Measurements from ENCODE around the gene NRF1. TPM values are rescaled to one million over a fixed set of nuclear protein-coding genes. Genes with fewer than 3 reads are reported as not detected.

NRF1 gene
- total RNA-seq, 1 experiment from 2014 or later = 19.3 TPM

DNA sequence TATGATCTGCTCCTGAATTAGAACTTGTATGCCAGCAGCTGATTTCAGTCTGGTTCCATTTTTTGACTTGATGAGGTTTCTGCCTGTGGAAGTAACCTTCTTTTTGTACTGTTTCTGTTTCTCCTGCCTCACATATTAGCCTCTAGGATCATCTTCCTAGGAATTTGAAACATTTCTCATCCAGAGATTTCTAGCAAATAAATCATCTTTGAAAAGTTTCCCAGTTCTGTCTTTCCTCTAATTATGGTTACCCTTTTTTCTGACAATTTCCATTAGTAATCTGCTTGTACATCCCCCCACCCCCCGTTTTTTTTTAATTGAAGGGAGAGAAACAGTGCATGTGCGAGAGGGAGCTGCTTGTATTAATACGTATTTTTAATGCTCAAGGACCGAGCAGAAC lies 92.2 kb downstream of the NRF1 start:
- no peak overlapping the region for H3T11ph ChIP-seq (ENCODE audit: low read length)
- no peaks in the 10 kb centered on the region for H4K20me1 ChIP-seq (ENCODE audit: control insufficient read depth, insufficient read depth, insufficient read length)
- no peak overlapping the region for H4K8ac ChIP-seq (replicated peaks; ENCODE audit: insufficient read length, low read depth, low read length)
- H3K79me1 ChIP-seq (ENCODE audit: insufficient read depth, low read depth, low read length, poor library complexity, severe bottlenecking) = no peaks in the 10 kb centered on the region
- H3K23ac ChIP-seq (ENCODE audit: insufficient read length, low read depth, low read length) = no peak overlapping the region
- no CpG with 5 or more reads among the region's 4 CpGs for WGBS (ENCODE audit: extremely low coverage, insufficient read length, low lambda C conversion rate)
- H2AFZ ChIP-seq (ENCODE audit: low read length) = no peak overlapping the region
- H2BK15ac ChIP-seq (ENCODE audit: low read depth, low read length) = no peak overlapping the region
- no peak overlapping the region for H3K56ac ChIP-seq (ENCODE audit: insufficient read length, low read depth, low read length)
- Mint-ChIP-seq H3K4me3 (no peak overlapping the region), H3K4me1 (peaks cover 5% of the 10 kb centered on the region in 2 experiments), H3K27me3 (ENCODE audit: low read depth) (no peaks in the 10 kb centered on the region), H3K27ac (no peak overlapping the region), H3K9me3 (no peaks in the 10 kb centered on the region), H3K36me3 (ENCODE audit: insufficient read depth in 1 of 3, low read depth in 3 of 3) (peaks cover 0 to 8% (median 1%) of the 10 kb centered on the region in 3 experiments; a peak in 3 of 7 replicates)
- no peaks in the 10 kb centered on the region for H3K23me2 ChIP-seq (ENCODE audit: insufficient read length, low read depth, low read length, poor library complexity, severe bottlenecking)
- no peak overlapping the region for H4K5ac ChIP-seq (ENCODE audit: insufficient read length, low read depth, low read length)
- H3K14ac ChIP-seq (ENCODE audit: insufficient read depth, low read length) = no peak overlapping the region
- H3K4ac ChIP-seq (ENCODE audit: low read depth, low read length) = no peak overlapping the region
- H3K4me2 ChIP-seq (ENCODE audit: insufficient read depth, insufficient read length, low read length) = no peak overlapping the region
- H3K9ac ChIP-seq (ENCODE audit: extremely low read depth, insufficient read length, low read length) = no peak overlapping the region
- H2BK120ac ChIP-seq (ENCODE audit: low read depth, low read length, poor library complexity, severe bottlenecking) = no peak overlapping the region
- no peak overlapping the region for H2BK5ac ChIP-seq (ENCODE audit: insufficient read length, low read length)
- no peak overlapping the region for H2AK5ac ChIP-seq (ENCODE audit: insufficient read length, low read length)
- H3K18ac ChIP-seq (ENCODE audit: insufficient read length, low read depth, low read length) = no peak overlapping the region
- H2BK20ac ChIP-seq (ENCODE audit: low read depth, low read length, poor library complexity, severe bottlenecking) = no peak overlapping the region
- no peak for DNase-seq
- TF ChIP-seq, protein P1, sequence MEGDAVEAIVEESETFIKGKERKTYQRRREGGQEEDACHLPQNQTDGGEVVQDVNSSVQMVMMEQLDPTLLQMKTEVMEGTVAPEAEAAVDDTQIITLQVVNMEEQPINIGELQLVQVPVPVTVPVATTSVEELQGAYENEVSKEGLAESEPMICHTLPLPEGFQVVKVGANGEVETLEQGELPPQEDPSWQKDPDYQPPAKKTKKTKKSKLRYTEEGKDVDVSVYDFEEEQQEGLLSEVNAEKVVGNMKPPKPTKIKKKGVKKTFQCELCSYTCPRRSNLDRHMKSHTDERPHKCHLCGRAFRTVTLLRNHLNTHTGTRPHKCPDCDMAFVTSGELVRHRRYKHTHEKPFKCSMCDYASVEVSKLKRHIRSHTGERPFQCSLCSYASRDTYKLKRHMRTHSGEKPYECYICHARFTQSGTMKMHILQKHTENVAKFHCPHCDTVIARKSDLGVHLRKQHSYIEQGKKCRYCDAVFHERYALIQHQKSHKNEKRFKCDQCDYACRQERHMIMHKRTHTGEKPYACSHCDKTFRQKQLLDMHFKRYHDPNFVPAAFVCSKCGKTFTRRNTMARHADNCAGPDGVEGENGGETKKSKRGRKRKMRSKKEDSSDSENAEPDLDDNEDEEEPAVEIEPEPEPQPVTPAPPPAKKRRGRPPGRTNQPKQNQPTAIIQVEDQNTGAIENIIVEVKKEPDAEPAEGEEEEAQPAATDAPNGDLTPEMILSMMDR (conservative IDR thresholded peaks at IDR 0.05) = no peak
- no peaks in the 10 kb centered on the region for H3K27me3 ChIP-seq (ENCODE audit: insufficient read depth, low read length)
- H3K79me2 ChIP-seq (ENCODE audit: insufficient read depth, low read length) = no peaks in the 10 kb centered on the region
- H4K91ac ChIP-seq (ENCODE audit: insufficient read length, low read depth, low read length) = no peak overlapping the region
- H2BK12ac ChIP-seq (ENCODE audit: insufficient read length, low read depth, low read length) = no peak overlapping the region
- no peaks in the 10 kb centered on the region for H3K9me3 ChIP-seq (ENCODE audit: control insufficient read depth, low read depth, low read length)
- H3K27ac ChIP-seq (ENCODE audit: insufficient read length, low read depth, low read length) = no peak overlapping the region
- peaks cover under 1% of the 10 kb centered on the region; the same call in 1 of the 2 replicates for H3K4me1 ChIP-seq (ENCODE audit: insufficient read depth, low read length)
